Liver (tissue), 9 donors: ENCODE results near the gene MAMSTR. TPM values are rescaled to one million over a fixed set of nuclear protein-coding genes. Genes with fewer than 3 reads are reported as not detected.

Experiments
- DNase-seq: peaks from one replicate; pipeline ENCODE4 v3.0.0-alpha.2; 2017; ENCODE audit warnings: low spot score
- H3K27ac ChIP-seq, 2 donors: one replicate each; pipeline ENCODE4 v1.7.0; 2013; ENCODE audit warnings: inconsistent platforms in 2 of 2, low read length in 2 of 2, control low read depth in 1 of 2, low read depth in 1 of 2, mild to moderate bottlenecking in 1 of 2
- H3K27me3 ChIP-seq, 4 donors: one replicate each; pipeline versions ENCODE4 v1.6.1 to v1.7.0; 2013; ENCODE audit warnings: low read length in 3 of 4, inconsistent platforms in 1 of 4, mild to moderate bottlenecking in 1 of 4, moderate library complexity in 1 of 4; ENCODE audit not compliant: control insufficient read depth in 4 of 4, insufficient read depth in 4 of 4
- H3K36me3 ChIP-seq, 4 donors: one replicate each; pipeline versions ENCODE4 v1.6.1 to v1.7.0; 2013; ENCODE audit warnings: low read length in 3 of 4, mild to moderate bottlenecking in 3 of 4, low read depth in 1 of 4, moderate library complexity in 1 of 4; ENCODE audit not compliant: control insufficient read depth in 4 of 4, insufficient read depth in 3 of 4
- H3K4me1 ChIP-seq, 4 donors: one replicate each; pipeline versions ENCODE4 v1.6.1 to v1.7.0; 2013; ENCODE audit warnings: low read length in 3 of 4, mild to moderate bottlenecking in 3 of 4, moderate library complexity in 1 of 4; ENCODE audit not compliant: control insufficient read depth in 4 of 4, insufficient read depth in 4 of 4
- H3K4me3 ChIP-seq, 3 donors: one replicate each; pipeline versions ENCODE4 v1.6.1 to v1.7.0; 2013; ENCODE audit warnings: low read length in 3 of 3, control low read depth in 1 of 3, low read depth in 1 of 3, mild to moderate bottlenecking in 1 of 3
- H3K9ac ChIP-seq, 2 donors: one replicate each; pipeline ENCODE4 v1.7.0; 2013; ENCODE audit warnings: low read length in 2 of 2, mild to moderate bottlenecking in 2 of 2, moderate library complexity in 2 of 2, control low read depth in 1 of 2, low read depth in 1 of 2
- H3K9me3 ChIP-seq, 4 donors: one replicate each; pipeline versions ENCODE4 v1.6.1 to v1.7.0; 2013; ENCODE audit warnings: low read length in 3 of 4; ENCODE audit not compliant: control insufficient read depth in 4 of 4
- EGR1 ChIP-seq, 2 donors: IDR thresholded peaks; 2 replicates each; pipeline ENCODE4 v1.6.1; 2016 to 2018; ENCODE audit warnings: antibody characterized with exemption in 2 of 2, low read depth in 2 of 2
- FOXA2 ChIP-seq: IDR thresholded peaks from 2 replicates; pipeline ENCODE4 v1.6.1; 2016; ENCODE audit warnings: antibody characterized with exemption
- GABPA ChIP-seq, 2 donors: IDR thresholded peaks in 1 of 2; conservative IDR thresholded peaks in 1 of 2; 2 replicates each; pipeline ENCODE4 v1.6.1; 2016; ENCODE audit warnings: antibody characterized with exemption in 2 of 2, mild to moderate bottlenecking in 1 of 2, moderate library complexity in 1 of 2
- HNF4G ChIP-seq: IDR thresholded peaks from 2 replicates; pipeline ENCODE4 v1.6.1; 2016; ENCODE audit warnings: antibody characterized with exemption
- NR2F2 ChIP-seq: IDR thresholded peaks from 2 replicates; pipeline ENCODE4 v1.6.1; 2016; ENCODE audit warnings: antibody characterized with exemption
- RAD21 ChIP-seq, 2 donors: IDR thresholded peaks; 2 replicates each; pipeline ENCODE4 v1.6.1; 2016; ENCODE audit warnings: antibody characterized with exemption in 2 of 2, mild to moderate bottlenecking in 2 of 2
- RXRA ChIP-seq, 2 donors: IDR thresholded peaks; 2 replicates each; pipeline ENCODE4 v1.6.1; 2017 to 2018; ENCODE audit warnings: antibody characterized with exemption in 2 of 2, mild to moderate bottlenecking in 1 of 2
- SP1 ChIP-seq: IDR thresholded peaks from 2 replicates; pipeline ENCODE4 v1.6.1; 2018; ENCODE audit warnings: antibody characterized with exemption, mild to moderate bottlenecking
- YY1 ChIP-seq: IDR thresholded peaks from 2 replicates; pipeline ENCODE4 v1.6.1; 2016; ENCODE audit warnings: antibody characterized with exemption, mild to moderate bottlenecking
- WGBS: extraction: QIAGEN DNeasy Blood & Tissue Kit; methylation state at CpG from one replicate; pipeline ENCODE4 v1.1.7; 2013; 5-methylcytosine and 5-hydroxymethylcytosine counted together
- polyA plus RNA-seq, 2 donors: library from polyadenylated mRNA; stranded (reverse) in 1 of 2; unstranded in 1 of 2; fragments of 200-250 nt in 1 of 2; fragments of >200 nt in 1 of 2; fragmentation: Nextera tagmentation in 1 of 2; extraction: Ambion mirVana in 1 of 2; gene quantifications; one replicate each; pipeline versions ENCODE4 v1.2.1 to v1.2.3, GENCODE V29; 2013 to 2015
- total RNA-seq, 2 donors: library from RNA; depleted of rRNA; stranded (reverse); fragments of >200 nt; gene quantifications; one replicate each; pipeline ENCODE4 v1.2.3, GENCODE V29; 2014
- TF ChIP-seq, protein P1 (sequence below): IDR thresholded peaks from 2 replicates; pipeline ENCODE4 v1.6.1; 2016; ENCODE audit warnings: antibody characterized with exemption
- TF ChIP-seq, protein P2 (sequence below): IDR thresholded peaks from 2 replicates; pipeline ENCODE4 v1.6.1; 2016; ENCODE audit warnings: antibody characterized with exemption, mild to moderate bottlenecking
- TF ChIP-seq, protein P3 (sequence below): IDR thresholded peaks from 2 replicates; pipeline ENCODE4 v1.6.1; 2016; ENCODE audit warnings: antibody characterized with exemption
- donor health status: healthy.
- donor health status: healthy.
- donor health status: healthy.
- donor health status: healthy.
- donor health status: healthy.

The MAMSTR gene
- total and polyA plus RNA-seq, 4 donors = 0.07 to 0.31 (median 0.09) TPM

DNA sequence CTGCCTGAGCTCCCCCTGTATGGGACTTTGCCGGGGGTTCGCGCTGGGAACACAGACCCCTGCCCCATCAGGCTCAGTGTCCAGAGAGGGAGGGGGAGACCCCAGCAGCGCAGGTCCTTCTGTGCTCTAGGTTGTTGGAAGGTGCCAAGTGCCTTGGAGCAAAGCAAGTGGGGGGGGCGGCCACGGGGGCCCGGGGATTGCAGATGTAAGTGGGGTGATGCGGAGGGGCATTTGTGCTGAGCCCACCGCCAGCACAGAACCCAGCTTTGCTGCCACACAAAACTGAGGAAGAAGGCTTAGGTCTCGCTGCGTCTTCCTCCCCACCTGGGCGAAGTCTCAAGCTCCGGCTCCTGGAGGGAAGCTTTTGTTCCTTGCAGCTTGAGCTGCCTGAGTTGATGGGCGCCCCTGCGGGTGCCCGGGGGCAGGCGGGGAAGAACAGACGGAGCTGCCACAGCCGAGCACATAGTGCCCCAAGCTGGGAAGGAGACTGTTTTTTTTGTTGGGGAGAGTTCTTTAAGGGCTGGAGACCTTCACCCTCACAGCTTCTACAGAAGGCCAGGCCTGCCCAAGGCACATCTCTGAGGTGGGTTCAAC is 45.2 kb downstream of the MAMSTR start:
- Histone ChIP-seq H3K27ac (peak overlapping the region; percentile 43 to 60), H3K27me3 (no peaks in the 10 kb centered on the region), H3K36me3 (no peaks in the 10 kb centered on the region), H3K9ac (no peak overlapping the region), H3K4me1 (peaks cover 0 to 3% (median 0%) of the 10 kb centered on the region in 4 donors), H3K4me3 (no peak overlapping the region), H3K9me3 (no peaks in the 10 kb centered on the region)
- no peak for TF ChIP-seq RXRA (IDR thresholded peaks at IDR 0.05)
- WGBS = 87% methylated on average over 19 of the region's 19 CpGs
- no peak for DNase-seq

DNA sequence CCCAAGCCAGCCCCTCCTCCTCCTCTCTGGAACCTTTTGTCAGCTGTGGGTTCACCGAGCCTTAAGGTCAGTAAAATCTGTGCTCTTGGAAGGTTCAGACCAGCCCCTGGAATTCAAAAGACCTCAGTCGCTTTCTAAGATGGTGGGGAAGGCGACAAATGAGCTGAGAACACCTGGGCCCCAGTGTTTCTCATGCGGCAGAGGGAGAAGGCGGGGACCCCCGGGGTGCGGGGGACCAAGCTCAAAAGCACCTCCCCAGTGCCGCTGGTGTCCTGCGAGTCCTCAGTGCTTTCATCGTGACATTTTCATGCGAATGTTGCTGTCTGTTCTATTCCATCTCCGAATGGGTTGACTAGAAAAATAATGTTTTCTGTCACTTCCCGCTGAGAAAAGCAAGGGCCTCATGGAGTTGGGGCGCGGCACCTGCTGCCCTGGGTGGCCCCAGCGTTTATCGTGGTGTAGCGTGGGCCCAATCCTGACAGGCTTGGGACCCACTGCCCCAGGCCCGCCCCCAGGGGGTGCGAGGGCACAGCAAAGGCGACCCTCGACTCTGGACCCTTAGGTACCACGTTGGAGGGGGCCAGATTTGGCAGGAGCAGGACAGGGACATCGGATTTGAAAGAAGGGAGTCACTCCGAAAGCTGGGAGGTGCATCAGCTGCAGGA is 46.0 kb downstream of the MAMSTR start:
- Histone ChIP-seq H3K27me3 (no peaks in the 10 kb centered on the region), H3K36me3 (no peaks in the 10 kb centered on the region), H3K4me1 (peaks cover 0 to 3% (median 0%) of the 10 kb centered on the region in 4 donors), H3K4me3 (no peak overlapping the region), H3K9ac (no peak overlapping the region), H3K27ac (no peak overlapping the region), H3K9me3 (no peaks in the 10 kb centered on the region)
- WGBS = 79% methylated on average over 25 of the region's 25 CpGs
- TF ChIP-seq GABPA (IDR thresholded peaks at IDR 0.05 in 1 of 2, conservative IDR thresholded peaks at IDR 0.05 in 1 of 2) (no peak), FOXA2 (no peak), EGR1 (IDR thresholded peaks at IDR 0.05; ENCODE audit: low read depth in 2 of 2) (no peak), HNF4G (no peak), RXRA (IDR thresholded peaks at IDR 0.05) (no peak), SP1 (no peak)
- TF ChIP-seq, protein P1, sequence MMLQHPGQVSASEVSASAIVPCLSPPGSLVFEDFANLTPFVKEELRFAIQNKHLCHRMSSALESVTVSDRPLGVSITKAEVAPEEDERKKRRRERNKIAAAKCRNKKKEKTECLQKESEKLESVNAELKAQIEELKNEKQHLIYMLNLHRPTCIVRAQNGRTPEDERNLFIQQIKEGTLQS = no peak
- TF ChIP-seq, protein P2, sequence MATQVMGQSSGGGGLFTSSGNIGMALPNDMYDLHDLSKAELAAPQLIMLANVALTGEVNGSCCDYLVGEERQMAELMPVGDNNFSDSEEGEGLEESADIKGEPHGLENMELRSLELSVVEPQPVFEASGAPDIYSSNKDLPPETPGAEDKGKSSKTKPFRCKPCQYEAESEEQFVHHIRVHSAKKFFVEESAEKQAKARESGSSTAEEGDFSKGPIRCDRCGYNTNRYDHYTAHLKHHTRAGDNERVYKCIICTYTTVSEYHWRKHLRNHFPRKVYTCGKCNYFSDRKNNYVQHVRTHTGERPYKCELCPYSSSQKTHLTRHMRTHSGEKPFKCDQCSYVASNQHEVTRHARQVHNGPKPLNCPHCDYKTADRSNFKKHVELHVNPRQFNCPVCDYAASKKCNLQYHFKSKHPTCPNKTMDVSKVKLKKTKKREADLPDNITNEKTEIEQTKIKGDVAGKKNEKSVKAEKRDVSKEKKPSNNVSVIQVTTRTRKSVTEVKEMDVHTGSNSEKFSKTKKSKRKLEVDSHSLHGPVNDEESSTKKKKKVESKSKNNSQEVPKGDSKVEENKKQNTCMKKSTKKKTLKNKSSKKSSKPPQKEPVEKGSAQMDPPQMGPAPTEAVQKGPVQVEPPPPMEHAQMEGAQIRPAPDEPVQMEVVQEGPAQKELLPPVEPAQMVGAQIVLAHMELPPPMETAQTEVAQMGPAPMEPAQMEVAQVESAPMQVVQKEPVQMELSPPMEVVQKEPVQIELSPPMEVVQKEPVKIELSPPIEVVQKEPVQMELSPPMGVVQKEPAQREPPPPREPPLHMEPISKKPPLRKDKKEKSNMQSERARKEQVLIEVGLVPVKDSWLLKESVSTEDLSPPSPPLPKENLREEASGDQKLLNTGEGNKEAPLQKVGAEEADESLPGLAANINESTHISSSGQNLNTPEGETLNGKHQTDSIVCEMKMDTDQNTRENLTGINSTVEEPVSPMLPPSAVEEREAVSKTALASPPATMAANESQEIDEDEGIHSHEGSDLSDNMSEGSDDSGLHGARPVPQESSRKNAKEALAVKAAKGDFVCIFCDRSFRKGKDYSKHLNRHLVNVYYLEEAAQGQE = no peak
- DNase-seq = no peak

DNA sequence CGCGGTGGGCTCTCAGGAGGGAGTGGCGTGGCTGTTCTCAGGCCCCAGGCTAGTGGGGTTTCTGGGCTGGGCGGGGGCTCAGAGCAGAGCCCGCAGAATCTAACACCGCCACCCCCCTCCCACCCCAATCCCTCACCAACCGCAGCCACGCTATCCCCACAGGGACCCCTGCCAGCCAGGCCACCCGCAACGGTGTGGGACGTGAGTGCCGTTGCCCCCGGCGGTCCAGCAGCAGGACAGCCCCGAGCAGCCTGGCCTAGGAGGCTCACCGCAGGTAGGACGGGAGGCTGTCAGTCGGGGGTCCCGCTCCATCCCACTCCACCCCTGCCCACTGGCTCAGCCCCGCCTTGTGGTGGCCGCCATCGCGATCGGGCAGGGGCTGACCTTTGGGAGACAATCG is 46.5 kb downstream of the MAMSTR start, which contains the start of gene NTN5:
TSS of gene NTN5 (minus strand) at position 24 of the 400 bp plus-strand sequence. CDS start 2,031 bp downstream, outside the sequence.
- Histone ChIP-seq H3K9ac (no peak within 1 kb of the TSS), H3K36me3 (no peaks in the 10 kb centered on the region), H3K27me3 (no peaks in the 10 kb centered on the region), H3K9me3 (no peaks in the 10 kb centered on the region), H3K27ac (no peak within 1 kb of the TSS), H3K4me1 (peaks cover 0 to 3% (median 0%) of the 10 kb centered on the region in 4 donors), H3K4me3 (no peak within 1 kb of the TSS)
- TF ChIP-seq RAD21 (IDR thresholded peaks at IDR 0.05) (no peak), YY1 (no peak), GABPA (IDR thresholded peaks at IDR 0.05 in 1 of 2, conservative IDR thresholded peaks at IDR 0.05 in 1 of 2) (no peak), FOXA2 (no peak), RXRA (IDR thresholded peaks at IDR 0.05) (no peak), NR2F2 (no peak), EGR1 (IDR thresholded peaks at IDR 0.05; ENCODE audit: low read depth in 2 of 2) (no peak)
- TF ChIP-seq, protein P1 = no peak
- TF ChIP-seq, protein P3, sequence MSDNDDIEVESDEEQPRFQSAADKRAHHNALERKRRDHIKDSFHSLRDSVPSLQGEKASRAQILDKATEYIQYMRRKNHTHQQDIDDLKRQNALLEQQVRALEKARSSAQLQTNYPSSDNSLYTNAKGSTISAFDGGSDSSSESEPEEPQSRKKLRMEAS = no peak
- 83% methylated on average over 25 of the region's 25 CpGs for WGBS
- DNase-seq = no peak
